RPMI8226 (cell line): Measurements from ENCODE around the gene OR6M1.

Experiments used
- DNase-seq: peaks from one replicate; pipeline ENCODE4 v3.0.0-alpha.2; 2015

OR6M1 gene, protein sequence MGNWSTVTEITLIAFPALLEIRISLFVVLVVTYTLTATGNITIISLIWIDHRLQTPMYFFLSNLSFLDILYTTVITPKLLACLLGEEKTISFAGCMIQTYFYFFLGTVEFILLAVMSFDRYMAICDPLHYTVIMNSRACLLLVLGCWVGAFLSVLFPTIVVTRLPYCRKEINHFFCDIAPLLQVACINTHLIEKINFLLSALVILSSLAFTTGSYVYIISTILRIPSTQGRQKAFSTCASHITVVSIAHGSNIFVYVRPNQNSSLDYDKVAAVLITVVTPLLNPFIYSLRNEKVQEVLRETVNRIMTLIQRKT

GRCh38 chr11:123806249-123806648 lies at the start of gene OR6M1:
Gene OR6M1 (minus strand): TSS chr11:123806349. CDS start chr11:123806349, 0 bp downstream.
- DNase-seq, result no peak

DNA sequence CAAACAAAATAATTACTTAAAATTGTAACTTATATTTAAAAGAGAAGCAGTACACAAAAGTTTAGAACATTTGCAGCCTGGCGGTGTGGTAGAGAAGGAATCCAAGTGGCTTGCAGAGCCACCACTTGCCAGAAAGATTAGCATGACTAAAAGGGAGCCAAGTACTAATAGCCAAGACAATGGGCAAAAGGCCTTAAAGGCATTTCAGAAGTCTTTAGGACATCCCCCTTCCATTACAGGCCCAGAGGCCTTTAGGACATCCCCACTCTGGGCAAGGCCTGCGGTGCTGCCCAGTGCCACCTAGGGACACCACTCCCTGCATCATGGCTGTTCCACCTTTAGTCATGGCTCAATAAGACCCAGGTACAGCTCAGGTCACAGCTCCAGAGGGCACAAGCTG lies 46.9 kb upstream of the OR6M1 start:
- DNase-seq, result no peak

DNA sequence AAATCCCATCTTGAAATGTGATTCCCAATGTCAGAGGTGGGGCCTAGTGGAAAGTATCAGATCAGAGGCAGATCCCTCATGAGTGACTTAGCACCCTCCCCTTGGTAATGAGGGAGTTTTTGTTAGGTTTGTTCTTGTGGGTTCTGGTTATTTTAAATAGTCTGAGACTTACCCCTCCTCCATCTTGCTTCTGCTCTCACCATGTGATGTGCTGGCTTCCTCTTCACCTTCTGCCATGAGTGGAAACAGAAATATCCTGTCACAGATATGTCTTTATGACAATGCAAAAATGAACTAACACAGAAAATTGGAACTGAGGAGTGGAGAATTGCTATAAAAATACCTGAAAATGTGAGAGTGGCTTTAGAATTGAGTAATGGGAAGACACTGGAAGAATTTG lies 46.2 kb upstream of the OR6M1 start:
- DNase-seq, result no peak

DNA sequence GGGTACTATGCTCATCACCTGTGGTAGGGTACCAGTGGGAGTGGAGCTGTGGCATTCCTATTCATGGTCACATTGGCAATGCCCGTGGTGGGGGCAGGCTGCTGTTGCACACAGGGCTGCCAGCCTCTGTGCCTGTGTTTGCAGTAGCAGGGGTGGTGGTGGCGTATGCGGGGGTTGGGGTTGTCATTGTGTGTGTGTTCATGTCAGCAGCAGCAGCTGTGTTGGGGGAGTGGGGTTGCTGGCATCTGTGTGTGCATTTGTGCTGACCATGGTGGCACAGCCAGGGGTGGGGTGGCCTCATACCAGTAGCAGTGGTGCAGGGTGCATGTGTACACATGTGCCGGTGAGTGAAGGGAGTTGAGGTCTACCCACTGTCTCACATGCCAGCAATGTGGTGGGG lies 45.0 kb upstream of the OR6M1 start:
- no peak for DNase-seq

- DNase-seq, result no peak
Measured at GRCh38 chr11:123841174-123841573, 35.0 kb upstream of the OR6M1 start.

- DNase-seq, result no peak
Measured at GRCh38 chr11:123839131-123839530, 33.0 kb upstream of the OR6M1 start.

- no peak for DNase-seq
Measured at GRCh38 chr11:123838659-123839058, 32.5 kb upstream of the OR6M1 start.

DNA sequence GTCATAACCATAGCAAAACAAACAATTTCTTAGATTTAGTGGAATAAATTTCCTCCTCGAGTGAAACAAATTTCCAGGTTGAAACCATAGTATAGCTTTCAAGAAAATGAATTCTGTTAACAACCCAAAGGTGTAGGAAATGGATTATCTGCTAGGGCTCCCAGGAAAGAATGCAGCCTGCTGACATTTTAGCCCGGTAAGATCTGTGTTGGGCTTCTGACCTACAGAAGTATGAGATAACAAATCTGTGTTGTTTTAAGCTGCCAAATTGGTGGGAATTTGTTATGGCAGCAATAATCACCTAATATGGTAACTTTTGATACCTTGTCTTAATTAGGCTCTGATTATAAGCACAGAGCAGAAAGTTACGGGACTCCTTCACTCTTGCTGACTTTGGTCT lies 32.0 kb upstream of the OR6M1 start:
- no peak for DNase-seq

DNA sequence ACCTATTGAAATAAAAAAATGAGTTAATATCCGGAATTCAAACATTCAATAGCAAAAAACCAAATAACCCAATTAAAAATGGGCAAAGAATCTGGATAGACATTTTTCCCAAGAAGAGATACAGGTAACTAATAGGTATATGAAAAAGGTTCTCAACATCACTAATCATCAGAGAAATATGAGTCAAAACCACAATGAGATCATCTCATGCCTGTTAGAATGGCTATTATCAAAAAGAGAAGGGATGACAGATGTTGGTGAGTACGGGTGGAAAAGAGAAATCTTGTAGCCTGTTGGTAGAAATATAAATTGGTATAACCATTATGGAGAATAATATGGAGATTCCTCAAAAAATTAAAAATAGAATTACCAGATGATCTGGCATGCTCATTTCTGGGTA lies 26.9 kb upstream of the OR6M1 start:
- no peak for DNase-seq

DNA sequence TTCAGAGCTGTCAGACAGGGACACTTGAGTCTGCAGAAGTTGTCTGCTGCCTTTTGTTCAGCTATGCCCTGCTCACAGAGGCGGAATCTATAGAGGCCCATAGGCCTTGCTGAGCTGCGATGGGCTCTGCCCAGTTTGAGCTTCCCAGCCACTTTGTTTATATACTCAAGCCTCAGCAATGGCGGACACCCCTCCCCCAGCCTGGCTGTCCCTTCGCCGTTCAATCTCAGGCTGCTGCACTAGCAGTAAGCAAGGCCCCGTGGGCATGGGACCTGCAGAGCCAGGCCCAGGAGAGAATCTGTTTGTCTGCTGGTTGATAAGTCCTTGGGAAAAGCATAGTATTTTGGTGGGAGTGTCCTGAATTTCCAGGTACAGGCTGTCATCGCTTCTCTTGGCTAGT lies 23.6 kb upstream of the OR6M1 start:
- no peak for DNase-seq

DNA sequence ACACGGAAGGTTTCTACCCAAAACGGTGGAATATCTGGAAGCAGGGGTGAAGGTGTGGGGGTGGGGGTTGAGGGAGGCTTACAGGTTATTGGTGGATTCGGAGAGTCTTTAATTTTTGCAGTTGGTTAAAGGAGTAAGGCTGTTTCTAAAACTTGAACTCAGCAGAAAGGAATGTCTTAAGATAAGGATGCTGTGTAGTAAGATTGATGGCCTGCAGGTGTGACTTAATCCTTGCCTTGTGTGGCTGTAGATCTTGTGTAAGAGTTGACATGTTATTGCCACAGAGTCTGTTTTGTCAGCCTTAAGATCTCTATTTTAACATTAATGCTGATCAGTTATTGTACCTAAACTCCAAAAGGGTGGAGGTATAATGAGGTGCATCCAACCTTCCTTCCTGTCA lies 16.4 kb upstream of the OR6M1 start:
- DNase-seq, result no peak

- DNase-seq, result no peak
Measured at GRCh38 chr11:123822032-123822431, 15.9 kb upstream of the OR6M1 start.

GRCh38 chr11:123815122-123815521 lies 9.0 kb upstream of the OR6M1 start:
- no peak for DNase-seq

DNA sequence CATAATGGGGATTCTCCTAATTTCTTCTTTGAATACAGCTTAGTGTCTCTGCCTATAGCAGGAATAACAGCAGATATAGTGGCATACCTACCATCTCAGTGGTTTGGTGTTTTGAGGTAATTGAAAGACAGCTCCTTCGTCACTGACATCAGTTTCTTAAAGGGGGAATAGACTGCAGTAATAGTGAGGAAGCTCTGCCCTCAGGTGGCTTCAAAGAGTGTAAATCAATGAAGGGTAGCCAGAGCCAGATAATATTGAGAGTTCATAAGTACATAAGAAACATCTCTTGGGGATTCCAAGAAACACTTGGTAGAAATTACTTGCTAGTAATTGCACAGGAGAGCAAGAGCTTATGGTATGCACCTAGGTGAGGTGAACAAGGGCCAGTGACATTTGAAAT lies 4.4 kb downstream of the OR6M1 start:
- DNase-seq, result no peak

- no peak for DNase-seq
Measured at GRCh38 chr11:123800036-123800435, 6.1 kb downstream of the OR6M1 start.

DNA sequence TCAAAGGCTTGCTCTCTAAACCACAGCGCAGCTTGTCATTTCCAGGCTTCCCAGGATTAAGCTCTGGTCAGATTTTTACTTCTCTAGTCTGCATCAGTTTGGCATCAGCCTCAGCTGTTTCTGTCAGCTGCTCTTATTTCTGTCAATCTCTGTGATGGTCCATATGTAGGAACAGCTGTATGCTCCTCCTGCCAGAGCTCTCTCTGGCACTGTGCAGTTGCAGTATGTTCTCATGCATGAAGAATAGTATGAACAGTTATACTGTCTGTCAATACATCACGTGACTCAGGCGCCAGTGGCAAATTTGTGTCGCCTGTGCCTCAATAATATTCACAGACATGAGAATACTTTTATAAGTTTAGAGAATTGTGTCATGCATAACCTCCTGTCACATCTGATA lies 6.7 kb downstream of the OR6M1 start:
- no peak for DNase-seq

DNA sequence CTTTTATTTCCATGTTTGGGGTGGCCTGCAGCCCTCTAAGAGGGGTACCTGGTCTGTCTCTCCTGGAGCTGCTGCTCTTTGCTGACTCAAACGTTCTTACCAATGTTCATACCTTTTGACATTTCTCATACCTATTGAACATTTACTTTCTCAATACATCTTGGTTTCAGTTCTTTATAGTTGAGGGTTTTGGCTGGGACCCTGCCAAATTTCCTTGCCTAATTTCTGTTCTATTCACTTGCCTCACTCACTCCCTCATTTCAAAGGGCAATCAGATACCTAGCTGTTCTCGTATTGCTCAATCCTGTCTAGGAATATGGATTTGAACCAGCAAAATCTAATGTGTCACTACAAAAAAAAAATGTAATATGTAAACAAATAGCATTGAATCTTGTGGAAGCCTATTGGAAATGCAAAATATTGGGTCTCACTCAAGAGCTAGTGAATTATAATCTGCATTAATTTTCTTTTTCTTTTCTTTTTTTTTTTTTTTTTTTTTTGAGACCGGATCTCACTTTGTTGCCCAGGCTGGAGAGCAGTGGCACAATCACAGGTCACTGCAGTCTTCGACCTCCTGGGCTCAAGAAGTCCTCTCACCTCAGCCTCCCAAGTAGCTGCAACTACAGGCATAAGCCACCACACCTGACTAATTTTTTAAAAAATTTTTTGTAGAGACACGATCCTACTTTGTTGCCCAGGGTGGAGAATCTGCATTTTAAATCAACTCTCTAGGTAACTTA lies 7.5 kb downstream of the OR6M1 start:
- peak; percentile 8 for DNase-seq

DNA sequence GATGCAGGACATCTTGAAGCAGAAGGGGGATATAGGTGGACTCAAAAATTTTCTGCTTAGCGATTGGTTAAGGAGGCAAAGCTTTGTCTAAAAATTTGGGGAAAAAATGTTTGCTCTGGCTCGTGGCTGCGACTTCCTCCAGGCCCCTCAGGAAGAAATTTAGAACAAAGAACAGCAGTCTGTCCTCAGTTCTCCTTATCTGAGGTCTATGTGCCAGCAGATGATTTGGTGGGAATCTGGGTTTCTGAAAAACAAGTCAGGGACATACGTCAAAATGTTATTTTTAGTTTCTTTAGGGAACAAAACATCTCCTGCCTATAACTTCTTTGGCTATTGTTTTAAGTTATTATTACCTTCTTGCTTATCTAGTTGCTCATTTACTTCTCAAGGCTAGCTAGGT lies 8.1 kb downstream of the OR6M1 start:
- DNase-seq, result no peak

DNA sequence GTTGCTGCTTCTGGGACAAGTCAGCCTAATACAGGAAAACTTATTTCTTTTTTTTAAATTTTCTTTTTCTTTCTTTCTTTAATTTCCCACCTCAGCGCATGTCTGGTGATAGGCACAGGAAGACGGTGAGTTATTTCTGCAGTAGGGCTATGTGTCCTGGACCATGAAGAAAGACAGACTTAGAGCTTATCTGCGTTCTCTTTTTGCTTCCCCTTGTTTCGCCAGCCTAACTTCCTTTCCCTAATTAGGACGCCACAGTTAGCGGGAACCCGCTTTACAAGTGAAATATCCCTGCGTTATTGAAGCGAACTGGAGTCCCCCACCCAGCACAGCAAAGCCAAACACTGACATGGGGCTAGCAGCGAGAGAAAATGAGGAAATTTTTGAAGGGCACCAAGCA lies 8.6 kb downstream of the OR6M1 start:
- DNase-seq, result no peak

DNA sequence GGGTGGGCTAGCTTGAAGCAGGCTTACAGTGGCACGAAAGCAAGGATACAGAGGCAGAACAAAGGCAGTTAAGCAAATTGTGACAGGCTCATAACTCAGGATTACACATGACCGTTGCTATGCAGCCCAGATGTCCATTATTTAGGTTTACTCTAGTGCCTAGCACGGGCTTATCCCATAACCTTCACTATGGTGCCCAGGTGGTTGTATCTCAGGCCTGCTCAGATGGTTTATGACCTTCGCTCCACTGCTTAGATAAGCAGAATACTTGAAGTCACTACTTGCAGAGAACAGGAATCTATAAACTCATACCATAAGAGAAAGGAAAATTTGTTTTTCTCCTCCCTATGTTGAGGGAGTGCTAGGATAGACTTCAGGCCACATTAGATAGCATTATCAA lies 9.0 kb downstream of the OR6M1 start:
- no peak for DNase-seq

- DNase-seq, result no peak
Measured at GRCh38 chr11:123796226-123796625, 9.9 kb downstream of the OR6M1 start.

DNA sequence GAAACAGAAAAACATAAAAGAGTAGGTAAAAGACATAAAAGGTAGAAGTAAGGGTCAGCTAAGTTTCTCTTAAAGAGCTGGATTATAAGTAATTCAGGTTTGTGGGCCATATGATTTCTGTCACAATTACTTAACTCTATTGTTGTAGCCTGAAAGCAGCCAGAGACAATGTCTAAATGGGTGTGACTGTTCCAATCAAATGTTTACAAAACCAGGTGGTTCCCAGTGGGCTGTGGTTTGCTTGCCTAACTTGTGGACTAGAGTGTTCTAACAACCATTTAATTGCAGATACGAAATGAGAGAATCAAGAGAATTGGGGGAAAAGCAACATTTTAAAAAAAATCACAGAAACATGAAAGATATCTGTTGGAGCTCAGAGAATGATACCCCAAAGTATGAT lies 22.6 kb downstream of the OR6M1 start:
- no peak for DNase-seq

DNA sequence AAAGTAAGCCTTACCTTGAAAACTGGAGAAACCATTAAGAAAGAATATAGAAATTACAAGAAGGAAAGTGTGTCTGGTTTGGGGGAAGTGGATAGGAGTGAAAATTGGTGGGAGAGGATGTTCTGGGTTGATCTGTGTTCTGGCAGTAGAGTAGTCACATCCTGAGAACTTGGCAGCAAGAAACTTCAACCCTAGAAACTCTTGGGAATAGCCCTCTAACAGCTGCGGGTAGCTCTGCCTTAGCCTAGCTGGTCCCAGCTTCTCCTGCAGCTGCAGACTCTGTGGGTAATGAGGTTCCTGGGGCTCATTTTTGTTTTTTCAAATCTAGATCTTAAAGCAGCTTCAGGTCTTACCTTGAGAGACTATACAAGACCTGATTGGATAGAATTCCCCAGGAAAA lies 27.6 kb downstream of the OR6M1 start:
- no peak for DNase-seq

GRCh38 chr11:123775715-123776549 lies 30.2 kb downstream of the OR6M1 start:
- DNase-seq, result no peak
